SK-N-SH (cell line): Measurements from ENCODE around the gene RNU1-2.
"Not testable (repeated sequence)": the region's sequence is repeated elsewhere in the genome, so short reads cannot be mapped to it uniquely, and the experiment has no call there.

ENCODE experiments used
- CTCF ChIP-seq: fragments of 200-600 bp; sonication (generic); IDR thresholded peaks from 2 replicates; pipeline ENCODE4 v1.6.1; 2017; ENCODE audit warnings: antibody characterized with exemption, mild to moderate bottlenecking, moderate library complexity
- EP300 ChIP-seq, 2 experiments: IDR thresholded peaks; 2 replicates each; pipeline versions ENCODE4 v1.4.0 to v1.6.1; 2012; ENCODE audit warnings: borderline replicate concordance in 1 of 2, low read depth in 1 of 2, low read length in 1 of 2
- FOXJ3 ChIP-seq: sonication (generic); formaldehyde crosslinking; IDR thresholded peaks from 2 replicates; pipeline ENCODE4 v1.5.1; 2020; ENCODE audit warnings: mild to moderate bottlenecking, missing genetic modification reagents
- MAX ChIP-seq: IDR thresholded peaks from 2 replicates; pipeline ENCODE4 v1.4.0; 2012; ENCODE audit warnings: low read depth
- MXI1 ChIP-seq: IDR thresholded peaks from 2 replicates; pipeline ENCODE4 v1.6.1; 2012; ENCODE audit warnings: mild to moderate bottlenecking, low read depth, low read length, improper control_type of control experiment
- NFIC ChIP-seq: IDR thresholded peaks from 2 replicates; pipeline ENCODE4 v1.4.0; 2012; ENCODE audit warnings: borderline replicate concordance
- NRF1 ChIP-seq: IDR thresholded peaks from 2 replicates; pipeline ENCODE4 v1.6.1; 2012; ENCODE audit warnings: low read depth, mild to moderate bottlenecking, low read length
- POLR2AphosphoS5 ChIP-seq: IDR thresholded peaks from 2 replicates; pipeline ENCODE4 v1.6.1; 2012; ENCODE audit warnings: low read depth, low read length
- SIN3A ChIP-seq: IDR thresholded peaks from 2 replicates; pipeline ENCODE4 v1.6.1; 2012; ENCODE audit warnings: low read depth, mild to moderate bottlenecking, low read length, moderate library complexity, borderline replicate concordance
- TAF1 ChIP-seq: IDR thresholded peaks from 2 replicates; pipeline ENCODE4 v1.6.1; 2012; ENCODE audit warnings: low read depth, mild to moderate bottlenecking, low read length, moderate library complexity, borderline replicate concordance
- TEAD4 ChIP-seq: IDR thresholded peaks from 2 replicates; pipeline ENCODE4 v1.4.0; 2012; ENCODE audit warnings: mild to moderate bottlenecking, borderline replicate concordance; ENCODE audit not compliant: insufficient read depth
- YY1 ChIP-seq: IDR thresholded peaks from 2 replicates; pipeline ENCODE4 v1.4.0; 2012; ENCODE audit warnings: low read depth, mild to moderate bottlenecking

GRCh38 chr1:16862415-16862814, 33.4 kb upstream of the RNU1-2 start:
- not testable (repeated sequence) for TF ChIP-seq NFIC; TEAD4; CTCF; POLR2AphosphoS5; EP300 (IDR thresholded peaks at IDR 0.05; ENCODE audit: borderline replicate concordance in 1 of 2, low read depth in 1 of 2, low read length in 1 of 2); SIN3A; FOXJ3 (CRISPR knock-in tag); MAX; YY1; TAF1; MXI1; NRF1
